HK-2 (cell line): Measurements from ENCODE around the gene VRK1.
"Not testable (repeated sequence)": the region's sequence is repeated elsewhere in the genome, so short reads cannot be mapped to it uniquely, and the experiment has no call there.

ENCODE experiments used
- DNase-seq: peaks from one replicate; pipeline ENCODE4 v3.0.0-alpha.2; 2018; ENCODE audit not compliant: unreplicated experiment

Gene VRK1

DNA sequence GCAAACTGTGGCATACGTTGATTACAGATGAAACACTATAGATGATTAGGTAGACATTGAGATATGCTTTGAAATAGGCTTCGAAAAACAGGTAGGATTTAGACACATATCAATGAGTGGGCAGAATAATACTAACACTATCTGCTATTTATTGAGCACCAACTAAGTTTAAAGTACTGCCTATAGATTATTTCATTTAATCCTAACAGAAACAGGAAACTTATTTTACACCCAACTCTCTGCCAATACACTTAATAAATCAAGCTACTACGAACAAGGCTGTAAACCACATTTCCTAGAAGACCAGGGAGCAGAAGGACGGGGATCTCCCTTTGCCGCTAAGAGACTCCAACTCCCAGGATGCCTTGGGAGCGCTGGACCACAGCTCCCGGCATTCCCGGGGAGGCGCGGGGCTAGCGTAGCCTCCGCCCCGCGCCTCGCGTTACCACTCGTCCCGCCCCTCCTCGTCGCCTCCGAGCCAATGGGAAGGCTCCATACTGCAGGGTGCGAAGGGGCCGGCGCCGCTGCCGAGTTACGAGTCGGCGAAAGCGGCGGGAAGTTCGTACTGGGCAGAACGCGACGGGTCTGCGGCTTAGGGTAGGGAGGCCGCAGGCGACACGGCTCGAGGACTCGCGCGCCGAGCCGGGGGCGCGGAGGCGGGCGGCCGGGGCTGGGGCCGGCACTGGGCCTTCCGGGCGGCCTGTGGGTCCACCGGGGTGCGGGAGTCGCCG is at the start of gene VRK1:
VRK1 (plus strand) TSS at position 532 of the 731 bp plus-strand sequence. CDS start 36,090 bp downstream, outside the sequence.
- peak; percentile 95 for DNase-seq

- no peak for DNase-seq
Observed at GRCh38 chr14:96747608-96748007, 49.6 kb upstream of the VRK1 start.

- DNase-seq: no peak
Observed at GRCh38 chr14:96748362-96748761, 48.8 kb upstream of the VRK1 start.

DNA sequence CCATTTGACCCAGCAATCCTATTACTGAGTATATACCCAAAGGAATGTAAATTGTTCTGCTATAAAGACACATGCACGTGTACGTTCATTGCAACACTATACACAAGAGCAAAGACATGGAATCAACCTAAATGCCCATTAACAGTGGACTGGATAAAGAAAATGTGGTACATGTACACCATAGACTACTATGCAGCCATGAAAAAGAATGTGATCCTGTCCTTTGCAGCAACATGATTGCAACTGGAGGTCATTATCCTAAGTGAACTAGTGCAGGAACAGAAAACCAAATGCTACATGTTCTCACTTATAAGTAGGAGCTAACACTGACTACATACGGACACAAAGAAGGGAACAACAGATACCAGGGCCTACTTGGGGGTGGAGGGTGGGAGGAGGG is 45.7 kb upstream of the VRK1 start:
- DNase-seq: no peak

DNA sequence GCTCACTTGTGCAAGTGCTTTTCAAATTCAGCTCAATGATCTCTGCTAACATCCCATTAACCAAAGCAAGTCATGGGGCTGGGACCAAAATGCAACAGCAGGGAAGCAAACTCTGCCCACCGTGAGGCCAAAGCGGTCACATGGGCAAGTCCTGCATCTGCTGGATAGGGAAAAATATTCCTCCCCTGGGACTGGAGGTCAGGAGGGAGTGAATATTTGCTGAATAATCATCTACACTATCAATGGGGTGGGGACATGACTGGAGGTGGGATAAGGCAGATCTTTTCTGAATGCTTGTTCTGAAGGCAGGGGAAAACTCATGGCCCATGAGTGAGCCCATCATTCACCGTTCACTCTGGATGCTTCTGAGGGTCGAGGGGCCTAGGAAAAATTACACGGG is 45.1 kb upstream of the VRK1 start:
- no peak for DNase-seq

DNA sequence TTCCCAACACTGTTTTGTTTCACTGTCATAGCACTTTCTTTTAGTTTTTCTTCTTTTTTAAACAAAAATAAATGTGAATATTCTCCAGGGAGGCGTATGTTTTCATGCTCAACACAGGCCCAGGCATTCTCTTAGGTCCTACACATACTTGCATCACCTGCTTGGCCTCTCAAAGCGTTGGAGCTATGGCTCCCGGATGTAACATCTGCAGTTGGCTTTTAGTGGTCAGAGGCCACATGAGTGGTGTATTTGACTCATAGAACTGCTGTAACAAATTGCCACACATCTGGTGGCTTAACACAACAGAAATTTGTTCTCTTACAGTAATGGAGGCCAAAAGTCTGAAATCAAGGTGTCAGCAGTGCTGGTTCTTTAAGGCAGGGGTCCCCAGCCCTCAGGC is 44.6 kb upstream of the VRK1 start:
- no peak for DNase-seq

- DNase-seq: no peak
Observed at GRCh38 chr14:96754162-96754844, 42.9 kb upstream of the VRK1 start.

GRCh38 chr14:96754845-96755184 is 42.4 kb upstream of the VRK1 start:
- DNase-seq: no peak

- DNase-seq: no peak
Observed at GRCh38 chr14:96756745-96757144, 40.4 kb upstream of the VRK1 start.

DNA sequence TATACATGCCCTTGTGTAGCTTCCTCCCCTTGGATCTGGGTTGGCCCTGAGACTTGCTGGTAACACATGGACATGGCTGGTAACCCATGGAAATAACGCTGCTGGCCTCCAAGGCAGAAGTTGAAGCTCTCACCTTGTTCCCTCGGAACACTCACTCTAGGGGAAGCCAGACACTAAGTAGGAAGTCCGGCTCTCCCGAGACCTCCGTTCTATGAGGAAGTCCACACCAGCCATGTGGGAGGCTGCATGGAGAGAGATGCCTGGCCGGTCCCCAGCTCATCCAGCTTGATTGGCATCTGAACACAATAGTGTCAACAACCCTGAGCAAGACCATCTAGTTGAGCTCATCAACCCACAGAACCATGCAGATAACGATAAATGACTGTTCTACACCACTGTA is 39.7 kb upstream of the VRK1 start:
- no peak for DNase-seq

- DNase-seq: no peak
Observed at GRCh38 chr14:96761066-96761465, 36.1 kb upstream of the VRK1 start.

GRCh38 chr14:96762650-96763049 is 34.5 kb upstream of the VRK1 start:
- DNase-seq: no peak

- no peak for DNase-seq
Observed at GRCh38 chr14:96764012-96764411, 33.2 kb upstream of the VRK1 start.

DNA sequence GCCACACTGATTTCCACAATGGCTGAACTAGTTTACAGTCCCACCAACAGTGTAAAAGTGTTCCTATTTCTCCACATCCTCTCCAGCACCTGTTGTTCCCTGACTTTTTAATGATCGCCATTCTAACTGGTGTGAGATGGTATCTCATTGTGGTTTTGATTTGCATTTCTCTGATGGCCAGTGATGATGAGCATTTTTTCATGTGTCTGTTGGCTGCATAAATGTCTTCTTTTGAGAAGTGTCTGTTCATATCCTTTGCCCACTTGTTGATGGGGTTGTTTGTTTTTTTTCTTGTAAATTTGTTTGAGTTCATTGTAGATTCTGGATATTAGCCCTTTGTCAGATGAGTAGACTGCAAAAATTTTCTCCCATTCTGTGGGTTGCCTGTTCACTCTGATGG is 32.0 kb upstream of the VRK1 start:
- not testable (repeated sequence) for DNase-seq

DNA sequence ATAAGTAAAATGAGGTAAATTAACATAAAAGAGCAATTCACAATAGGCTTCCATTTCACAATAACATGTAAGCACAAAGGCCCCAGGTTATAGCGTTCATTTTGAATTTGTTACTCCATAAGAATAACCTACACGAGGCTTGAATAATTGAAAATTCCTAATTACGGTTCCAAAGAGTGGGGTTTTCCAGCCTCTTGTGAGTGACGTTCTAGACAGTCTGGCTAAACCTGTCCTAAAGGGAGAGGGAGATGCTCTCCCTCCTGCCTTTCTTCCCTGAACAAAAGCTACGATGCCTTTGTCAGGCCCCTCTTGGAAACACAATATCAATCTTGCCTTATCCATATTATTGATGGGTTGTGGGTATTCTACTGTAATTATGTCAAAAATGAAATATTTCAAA is 24.3 kb upstream of the VRK1 start:
- DNase-seq: no peak

GRCh38 chr14:96776791-96777190 is 20.4 kb upstream of the VRK1 start:
- no peak for DNase-seq

GRCh38 chr14:96780500-96780899 is 16.7 kb upstream of the VRK1 start:
- no peak for DNase-seq

DNA sequence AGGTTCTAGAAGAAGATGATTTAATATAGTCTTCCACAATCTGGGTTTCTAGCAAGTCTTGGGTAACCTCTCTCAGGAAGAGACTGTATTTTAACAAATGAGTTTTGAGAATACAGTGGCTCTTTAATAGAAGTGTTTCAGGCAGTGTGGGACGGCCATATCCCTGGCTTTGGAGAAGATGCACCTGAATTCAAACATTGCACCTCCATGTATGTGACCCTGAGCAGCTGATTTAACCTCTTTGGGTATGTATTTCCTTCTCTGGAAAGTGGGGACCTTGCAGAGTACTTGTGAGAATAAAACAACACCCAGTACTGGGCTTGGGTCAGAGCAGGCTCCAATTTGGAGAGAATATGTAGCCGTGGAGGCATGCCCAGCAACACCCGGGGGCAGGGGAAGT is 15.8 kb upstream of the VRK1 start:
- DNase-seq: no peak

- DNase-seq: no peak
Observed at GRCh38 chr14:96782436-96782835, 14.7 kb upstream of the VRK1 start.

DNA sequence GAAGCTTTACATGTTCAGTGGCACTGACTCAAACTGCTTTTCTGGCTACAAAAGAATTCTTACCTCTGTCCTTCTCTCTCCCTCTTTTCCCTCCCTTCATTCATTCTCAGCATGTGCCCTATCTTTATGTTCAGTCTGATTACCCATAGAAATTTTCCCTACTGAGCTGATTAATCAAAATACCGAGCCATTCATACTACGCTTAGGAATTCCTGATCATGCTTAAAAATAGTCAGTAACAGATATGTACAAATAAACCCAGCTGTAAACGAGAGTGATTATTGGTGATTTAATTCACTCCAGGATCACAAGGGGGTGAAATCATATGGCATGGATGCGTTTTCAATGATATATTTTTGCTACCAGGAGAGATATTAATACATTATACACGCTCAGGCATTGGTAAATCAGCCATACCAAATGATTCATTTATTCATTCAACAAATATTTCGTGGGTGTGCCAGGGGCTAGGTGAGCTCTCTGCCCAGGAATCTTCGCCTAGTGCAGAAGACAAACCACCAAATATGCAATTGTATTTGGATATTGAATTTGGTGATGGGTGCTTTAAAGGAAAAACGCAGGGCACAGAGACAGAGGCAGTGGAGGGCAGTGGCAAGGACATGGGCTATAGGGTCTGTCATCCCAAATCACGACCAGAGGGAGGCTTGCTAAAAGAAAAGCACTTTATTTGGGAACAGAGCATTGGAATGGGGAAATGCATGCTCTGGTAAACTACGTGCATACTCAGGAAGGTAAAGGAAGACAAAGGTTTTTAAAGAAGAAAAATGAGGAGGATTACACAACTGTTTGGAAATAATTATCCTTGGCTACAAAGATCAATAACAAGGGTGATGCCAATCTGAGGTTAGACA is 13.9 kb upstream of the VRK1 start:
- no peak for DNase-seq

- DNase-seq: no peak
Observed at GRCh38 chr14:96783915-96784224, 13.3 kb upstream of the VRK1 start.

DNA sequence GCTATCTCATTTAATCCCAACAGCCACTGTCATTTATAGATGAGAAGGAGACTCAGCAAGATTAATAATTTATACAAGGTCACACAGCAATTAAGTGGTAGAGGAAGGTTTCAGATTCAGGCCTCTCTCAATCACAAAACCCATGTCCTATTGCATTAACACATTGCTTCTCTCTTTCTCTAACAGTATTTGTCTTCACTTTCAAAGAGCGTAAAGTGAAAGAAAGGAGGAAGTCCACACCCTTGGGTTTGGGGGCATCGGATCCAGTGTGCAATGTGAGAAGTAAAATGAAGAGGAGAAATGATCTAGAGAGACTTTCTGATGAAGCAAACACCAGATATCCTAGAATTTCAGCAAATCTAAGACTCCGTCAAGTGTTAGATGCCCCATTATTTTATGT is 7.0 kb upstream of the VRK1 start:
- no peak for DNase-seq

DNA sequence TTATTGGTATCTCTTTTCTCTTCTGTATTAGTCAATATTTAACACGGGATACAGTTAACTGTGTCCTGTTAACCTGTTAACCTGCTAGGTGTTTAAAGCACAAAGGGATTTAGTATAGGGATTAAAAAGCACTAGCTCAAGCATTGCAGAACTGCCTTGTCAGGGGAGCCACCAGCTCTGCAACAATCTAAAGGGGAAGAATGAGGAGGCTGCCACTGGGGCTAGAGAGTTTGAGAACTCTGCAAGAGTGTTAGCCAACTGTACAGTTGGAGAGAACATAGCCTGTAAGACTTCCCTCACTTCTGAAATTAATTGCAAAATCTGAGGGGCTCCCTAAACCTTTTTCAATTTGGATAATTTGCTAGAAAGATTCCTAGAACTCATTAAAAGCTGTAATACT is 6.5 kb upstream of the VRK1 start:
- no peak for DNase-seq
